CD4-positive, alpha-beta T cell (primary cell): ENCODE measurements around the gene SH3GLB2. TPM values are rescaled to one million over a fixed set of nuclear protein-coding genes. Genes with fewer than 3 reads are reported as not detected.
A peak's percentile ranks its signal among the peaks of the same experiment; 100 is the strongest.

ENCODE experiments used
- ATAC-seq: fragments of 200-7000 bp; cut with Tn5 transposase; one replicate; pipeline ENCODE4 v1.10.0; 2022; ENCODE audit warnings: mild to moderate bottlenecking; ENCODE audit not compliant: poor library complexity
- CTCF ChIA-PET: fragments of 350-600 bp; sonication (Branson Sonifier 250); formaldehyde crosslinking; loops from one replicate; lab custom pipeline; 2021; ENCODE audit warnings: antibody characterized with exemption, inconsistent platforms; lab: Charles Lee
- POLR2A ChIA-PET: fragments of 350-600 bp; sonication (Branson Sonifier 250); formaldehyde crosslinking; loops from one replicate; lab custom pipeline; 2021; ENCODE audit warnings: antibody characterized with exemption, inconsistent platforms; lab: Charles Lee
- DNase-seq, 14 experiments: peaks; one replicate each; pipeline ENCODE4 v3.0.0-alpha.2; 2013 to 2020; ENCODE audit warnings: mixed read lengths in 2 of 14
- H3K27ac ChIP-seq, 2 donors: one replicate each; pipeline versions ENCODE4 v1.5.1 to v1.7.0; 2013; ENCODE audit warnings: low read length in 2 of 2, low read depth in 1 of 2, mild to moderate bottlenecking in 1 of 2
- H3K27me3 ChIP-seq, 2 experiments: 1 replicate in 1 of 2; 2 replicates in 1 of 2; pipeline versions ENCODE4 v1.6.1 to v1.7.0; 2013; ENCODE audit warnings: low read length in 2 of 2, control low read depth in 1 of 2, mild to moderate bottlenecking in 1 of 2, moderate library complexity in 1 of 2; ENCODE audit not compliant: insufficient read depth in 2 of 2, control insufficient read depth in 1 of 2
- H3K36me3 ChIP-seq: one replicate; pipeline ENCODE4 v1.6.1; 2013; ENCODE audit warnings: low read length, control low read depth; ENCODE audit not compliant: insufficient read depth
- H3K4me1 ChIP-seq: one replicate; pipeline ENCODE4 v1.6.1; 2013; ENCODE audit warnings: low read length, control low read depth; ENCODE audit not compliant: insufficient read depth
- H3K4me3 ChIP-seq: one replicate; pipeline ENCODE4 v1.5.1; 2013; ENCODE audit warnings: mild to moderate bottlenecking, low read length, moderate library complexity
- H3K9me3 ChIP-seq, 2 experiments: 1 replicate in 1 of 2; 2 replicates in 1 of 2; pipeline versions ENCODE4 v1.6.1 to v1.7.0; 2013; ENCODE audit warnings: low read length in 2 of 2, mild to moderate bottlenecking in 2 of 2, control low read depth in 1 of 2, moderate library complexity in 1 of 2; ENCODE audit not compliant: control insufficient read depth in 1 of 2, insufficient read depth in 1 of 2
- H3K27ac Mint-ChIP-seq: one replicate; pipeline ENCODE4 v1.8.0; 2020; ENCODE audit warnings: mixed read lengths
- H3K27me3 Mint-ChIP-seq: one replicate; pipeline ENCODE4 v1.8.0; 2021; ENCODE audit warnings: mixed read lengths
- H3K36me3 Mint-ChIP-seq: one replicate; pipeline ENCODE4 v1.8.0; 2021; ENCODE audit warnings: low read depth, mixed read lengths
- H3K4me1 Mint-ChIP-seq: one replicate; pipeline ENCODE4 v1.8.0; 2021; ENCODE audit warnings: low read depth, mixed read lengths
- H3K4me3 Mint-ChIP-seq: one replicate; pipeline ENCODE4 v1.8.0; 2020; ENCODE audit warnings: mild to moderate bottlenecking, mixed read lengths
- H3K9me3 Mint-ChIP-seq: one replicate; pipeline ENCODE4 v1.8.0; 2020; ENCODE audit warnings: mixed read lengths
- intact Hi-C, 2 experiments: fragments of 100-400 bp; cut with DNase I in 1 of 2; cut with micrococcal nuclease in 1 of 2; formaldehyde crosslinking; loops; one replicate each; pipeline versions ENCODE4 v1.15.1 to v1.9.0; 2023 to 2025; cut with DNase I, micrococcal nuclease
- total RNA-seq, 174 experiments: library from RNA in 2 of 174; stranded (reverse) in 2 of 174; gene quantifications; one replicate each; pipeline ENCODE4 v1.2.3 and lab custom pipeline; 2021 to 2026
- TF ChIP-seq, protein P1 (sequence below): fragments of 200-600 bp; IDR thresholded peaks from one replicate; pipeline ENCODE4 v1.8.0; 2022; ENCODE audit warnings: antibody characterized with exemption, mild to moderate bottlenecking

The SH3GLB2 gene
- total RNA-seq, 2 experiments from 2014 or later = 65.6 to 69.1 TPM

DNA sequence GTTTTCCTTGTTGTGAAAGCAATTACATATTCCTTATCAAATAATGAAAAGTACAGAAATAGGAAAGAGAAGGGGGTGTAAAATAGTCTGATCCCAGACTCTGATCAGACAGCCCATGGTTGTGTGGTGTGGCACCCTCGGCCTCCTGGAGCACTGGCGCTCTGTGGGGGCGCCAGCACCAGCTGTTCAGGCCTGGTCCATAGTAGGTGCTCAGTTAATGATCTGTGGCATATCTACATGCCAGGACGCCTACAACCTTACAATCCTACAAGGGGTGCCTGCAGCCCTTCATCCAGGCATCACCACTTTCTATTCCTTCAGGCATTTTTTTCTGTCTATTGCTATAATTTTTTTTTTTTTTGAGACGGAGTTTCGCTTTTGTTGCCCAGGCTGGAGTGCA, 24.9 kb upstream of the SH3GLB2 start:
- TF ChIP-seq, protein P1, sequence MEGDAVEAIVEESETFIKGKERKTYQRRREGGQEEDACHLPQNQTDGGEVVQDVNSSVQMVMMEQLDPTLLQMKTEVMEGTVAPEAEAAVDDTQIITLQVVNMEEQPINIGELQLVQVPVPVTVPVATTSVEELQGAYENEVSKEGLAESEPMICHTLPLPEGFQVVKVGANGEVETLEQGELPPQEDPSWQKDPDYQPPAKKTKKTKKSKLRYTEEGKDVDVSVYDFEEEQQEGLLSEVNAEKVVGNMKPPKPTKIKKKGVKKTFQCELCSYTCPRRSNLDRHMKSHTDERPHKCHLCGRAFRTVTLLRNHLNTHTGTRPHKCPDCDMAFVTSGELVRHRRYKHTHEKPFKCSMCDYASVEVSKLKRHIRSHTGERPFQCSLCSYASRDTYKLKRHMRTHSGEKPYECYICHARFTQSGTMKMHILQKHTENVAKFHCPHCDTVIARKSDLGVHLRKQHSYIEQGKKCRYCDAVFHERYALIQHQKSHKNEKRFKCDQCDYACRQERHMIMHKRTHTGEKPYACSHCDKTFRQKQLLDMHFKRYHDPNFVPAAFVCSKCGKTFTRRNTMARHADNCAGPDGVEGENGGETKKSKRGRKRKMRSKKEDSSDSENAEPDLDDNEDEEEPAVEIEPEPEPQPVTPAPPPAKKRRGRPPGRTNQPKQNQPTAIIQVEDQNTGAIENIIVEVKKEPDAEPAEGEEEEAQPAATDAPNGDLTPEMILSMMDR = no peak
- ChIA-PET CTCF (no interaction called here), POLR2A (no interaction called here)
- intact Hi-C loops = no loop called here
- Histone ChIP-seq H3K4me3 (no peak overlapping the region), H3K36me3 (peaks cover 41% of the 10 kb centered on the region), H3K9me3 (no peaks in the 10 kb centered on the region), H3K27me3 (no peaks in the 10 kb centered on the region), H3K4me1 (no peaks in the 10 kb centered on the region), H3K27ac (no peak overlapping the region)
- Mint-ChIP-seq H3K27ac (no peak overlapping the region), H3K9me3 (no peaks in the 10 kb centered on the region), H3K4me1 (no peaks in the 10 kb centered on the region), H3K36me3 (peaks cover 43% of the 10 kb centered on the region), H3K4me3 (no peak overlapping the region), H3K27me3 (no peaks in the 10 kb centered on the region)
- no peak for DNase-seq
- ATAC-seq = no peak

DNA sequence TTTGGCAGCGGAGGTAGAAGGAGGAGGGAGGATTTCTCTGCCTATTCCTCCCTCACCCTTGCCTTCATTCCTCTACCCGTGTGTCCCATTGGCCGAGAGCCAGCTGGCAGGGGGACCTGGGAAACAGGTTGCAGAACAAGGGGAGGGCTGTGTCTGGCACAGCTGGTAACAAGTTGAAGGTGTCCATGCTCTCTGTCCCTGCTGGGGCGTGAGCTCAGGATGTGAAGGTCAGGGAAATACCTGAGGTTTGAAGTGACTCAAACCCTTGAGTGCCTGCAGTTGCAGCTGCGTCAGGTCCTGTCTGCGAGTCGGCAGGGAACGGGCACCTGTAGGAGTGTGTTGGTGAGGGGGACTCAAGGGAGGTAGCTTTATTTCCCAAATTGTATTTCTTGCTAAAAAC, 24.5 kb upstream of the SH3GLB2 start:
- Mint-ChIP-seq H3K9me3 (no peaks in the 10 kb centered on the region), H3K4me1 (no peaks in the 10 kb centered on the region), H3K4me3 (no peak overlapping the region), H3K36me3 (peaks cover 43% of the 10 kb centered on the region), H3K27me3 (no peaks in the 10 kb centered on the region), H3K27ac (no peak overlapping the region)
- Histone ChIP-seq H3K4me1 (no peaks in the 10 kb centered on the region), H3K27me3 (no peaks in the 10 kb centered on the region), H3K4me3 (no peak overlapping the region), H3K9me3 (no peaks in the 10 kb centered on the region), H3K27ac (no peak overlapping the region), H3K36me3 (peaks cover 46% of the 10 kb centered on the region)
- ChIA-PET CTCF (no interaction called here), POLR2A (no interaction called here)
- no peak for ATAC-seq
- DNase-seq = no peak
- TF ChIP-seq, protein P1 = no peak
- intact Hi-C loops = no loop called here

DNA sequence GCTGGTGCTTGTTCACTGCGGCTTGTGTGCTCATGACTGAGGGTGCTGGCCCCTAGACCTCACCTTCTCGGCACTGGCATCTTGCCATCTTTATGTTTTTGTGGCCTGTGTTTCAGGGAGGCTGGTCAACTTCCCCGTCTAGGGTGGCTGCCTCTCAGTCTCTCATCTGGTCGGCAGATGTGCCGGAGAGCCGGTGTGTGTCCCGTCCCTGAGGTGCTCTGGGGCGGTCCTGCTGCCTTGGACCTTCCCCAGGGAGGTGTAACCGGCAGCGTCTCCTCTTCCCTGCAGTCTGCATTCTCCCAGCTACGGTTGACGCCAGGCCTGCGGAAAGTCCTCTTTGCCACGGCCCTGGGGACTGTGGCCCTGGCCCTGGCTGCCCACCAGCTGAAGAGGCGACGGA, 13.9 kb upstream of the SH3GLB2 start:
- Mint-ChIP-seq H3K4me1 (peaks cover 22% of the 10 kb centered on the region), H3K27ac (no peak overlapping the region), H3K36me3 (peaks cover 41% of the 10 kb centered on the region), H3K4me3 (no peak overlapping the region), H3K9me3 (no peaks in the 10 kb centered on the region), H3K27me3 (no peaks in the 10 kb centered on the region)
- TF ChIP-seq, protein P1 = no peak
- ChIA-PET CTCF (no interaction called here), POLR2A (no interaction called here)
- intact Hi-C loops = no loop called here
- ATAC-seq = no peak
- Histone ChIP-seq H3K4me1 (peaks cover 25% of the 10 kb centered on the region), H3K36me3 (peaks cover 41% of the 10 kb centered on the region), H3K9me3 (no peaks in the 10 kb centered on the region), H3K27me3 (no peaks in the 10 kb centered on the region), H3K4me3 (no peak overlapping the region), H3K27ac (no peak overlapping the region)
- DNase-seq = peak in 1 of 14 experiments; percentile 18
